HG02852 (cell line): ENCODE data around the gene ZNF792.
"Not testable (repeated sequence)": the region's sequence is repeated elsewhere in the genome, so short reads cannot be mapped to it uniquely, and the experiment has no call there.

Source experiments
- ATAC-seq: cut with Tn5 transposase; IDR thresholded peaks from one replicate; pipeline ENCODE4 v1.9.1; 2021; ENCODE audit warnings: mild to moderate bottlenecking, moderate library complexity; ENCODE audit not compliant: unreplicated experiment

Gene ZNF792

GRCh38 chr19:34926685-34927375 is 37.2 kb downstream of the ZNF792 start, which contains the start of gene ZNF30:
Gene ZNF30 (plus strand): TSS chr19:34926903. CDS start chr19:34929948, 3,045 bp downstream.
- peak; percentile 96 for ATAC-seq

DNA sequence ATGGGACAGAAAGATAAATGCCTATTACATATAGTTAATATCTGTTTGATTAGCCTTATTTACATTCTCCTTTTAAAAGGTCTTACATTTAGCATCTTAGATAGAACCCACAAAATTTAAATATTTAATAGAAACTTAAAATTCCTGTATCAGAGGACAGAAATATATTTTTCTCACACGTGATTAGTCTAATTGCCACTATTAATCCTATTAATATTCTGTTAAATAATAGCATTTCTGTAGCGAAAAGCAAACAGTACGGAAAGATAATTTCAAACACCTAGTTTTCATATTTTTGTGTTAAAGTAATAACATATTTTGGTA is 37.7 kb downstream of the ZNF792 start:
- no peak for ATAC-seq

DNA sequence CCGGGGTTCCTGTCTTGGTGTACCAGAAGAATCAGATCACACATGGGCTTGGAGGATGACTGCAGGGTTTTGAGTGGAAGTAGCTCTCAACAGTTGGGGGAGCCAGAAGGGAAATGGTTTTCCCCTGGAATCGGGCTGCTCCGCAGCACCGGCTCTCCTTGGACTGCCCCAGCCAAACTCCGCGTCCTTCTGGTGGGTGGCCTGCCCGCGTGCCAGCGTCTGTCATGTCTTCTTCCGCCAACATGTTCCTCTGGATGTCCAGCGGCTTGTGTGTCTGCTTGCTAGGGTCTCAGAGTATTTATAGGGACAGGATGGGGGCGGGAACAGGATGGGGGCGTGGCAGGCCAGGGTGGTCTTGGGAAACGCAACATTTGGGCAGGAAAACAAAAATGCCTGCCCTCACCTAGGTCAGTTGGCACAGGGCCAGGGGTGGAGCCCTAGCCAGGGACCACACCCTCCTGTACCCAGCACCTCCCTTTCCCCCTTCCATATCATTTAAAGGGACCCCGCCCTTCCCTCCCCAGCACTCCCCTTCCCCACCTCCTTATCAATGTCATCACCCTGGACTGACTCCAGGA is 38.7 kb downstream of the ZNF792 start:
- ATAC-seq: no peak

- ATAC-seq: not testable (repeated sequence)
Observed at GRCh38 chr19:34920090-34920786, 43.8 kb downstream of the ZNF792 start.

DNA sequence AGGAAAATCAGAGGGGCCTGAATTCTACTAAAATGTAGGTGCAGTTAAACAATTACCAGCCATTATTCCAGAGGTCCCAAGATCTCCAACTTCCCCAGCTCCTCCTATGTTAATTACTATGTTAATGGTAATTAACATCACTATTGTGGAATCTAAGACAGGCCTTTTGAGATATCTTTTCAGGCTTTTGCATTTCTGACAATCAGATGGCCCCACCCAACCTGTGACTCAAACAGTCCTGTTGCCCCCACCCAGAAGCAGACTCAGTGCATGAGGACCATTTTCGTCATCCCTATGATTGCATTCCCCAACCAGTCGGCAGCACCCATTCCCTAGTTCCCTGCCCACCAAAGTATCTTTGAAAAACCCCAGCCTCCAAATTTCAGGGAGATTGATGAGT is 45.8 kb downstream of the ZNF792 start:
- no peak for ATAC-seq

DNA sequence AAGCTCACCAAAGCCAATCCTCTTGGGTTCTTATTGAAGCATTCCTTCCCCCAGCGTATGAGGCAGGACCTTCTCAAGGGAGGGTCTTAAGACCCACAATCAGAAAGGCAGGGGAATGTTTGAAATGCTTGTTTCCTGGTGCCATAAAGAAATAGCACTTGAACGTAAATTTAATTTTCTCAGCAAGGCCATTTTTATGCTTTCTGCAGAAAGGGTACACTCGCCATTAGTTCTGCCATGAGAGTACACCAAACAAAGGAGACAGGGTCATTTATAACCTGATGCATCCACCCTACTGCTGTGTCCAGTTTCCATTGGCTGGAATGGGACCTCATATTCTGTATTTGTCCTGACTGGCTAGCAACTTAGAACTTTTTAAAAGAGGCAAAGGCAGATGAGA is 46.9 kb downstream of the ZNF792 start:
- not testable (repeated sequence) for ATAC-seq

DNA sequence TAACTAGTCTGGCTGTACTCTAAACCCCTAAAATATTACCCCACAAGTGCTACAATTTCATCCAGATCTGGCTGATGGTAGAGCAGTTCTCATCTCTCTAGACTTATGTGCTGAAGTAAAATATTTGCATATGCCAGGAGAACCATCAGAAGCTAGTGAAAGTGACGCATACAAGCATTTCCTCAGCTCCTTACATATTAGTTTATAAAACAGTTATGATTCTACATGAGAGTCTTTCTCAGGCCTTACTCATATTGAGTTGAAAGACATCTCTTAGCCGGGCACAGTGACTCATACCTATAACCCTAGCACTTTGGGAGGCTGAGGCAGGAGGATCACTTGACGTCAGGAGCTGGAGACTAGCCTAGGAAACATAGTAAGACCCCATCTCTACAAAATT is 53.3 kb downstream of the ZNF792 start:
- no peak for ATAC-seq
